HG02763 (cell line): ENCODE data around the gene LRBA.
"Not testable (repeated sequence)": the region's sequence is repeated elsewhere in the genome, so short reads cannot be mapped to it uniquely, and the experiment has no call there.

Source experiments
- ATAC-seq: cut with Tn5 transposase; IDR thresholded peaks from one replicate; pipeline ENCODE4 v1.9.1; 2021; ENCODE audit warnings: mild to moderate bottlenecking, moderate library complexity; ENCODE audit not compliant: unreplicated experiment

The LRBA gene

GRCh38 chr4:150943818-150944217 is 71.3 kb downstream of the LRBA start:
- ATAC-seq: no peak

DNA sequence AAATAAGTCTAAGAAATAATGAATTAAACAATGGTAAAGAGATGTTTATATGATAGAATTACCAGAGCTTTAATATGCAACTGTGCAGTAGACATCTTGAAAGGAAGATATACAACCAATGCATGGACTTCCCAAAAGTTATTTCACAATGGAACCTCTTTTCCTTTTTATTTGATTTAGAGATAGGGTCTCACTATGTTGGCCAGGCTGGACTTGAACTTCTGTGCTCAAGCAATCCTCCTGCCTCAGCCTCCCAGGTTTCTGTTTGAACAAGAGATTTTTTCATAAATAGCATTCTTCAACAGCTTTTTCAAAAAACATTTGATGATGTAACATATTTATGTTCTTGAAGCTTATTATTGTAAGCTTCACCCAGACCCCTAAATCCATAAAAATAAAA is 72.0 kb downstream of the LRBA start:
- ATAC-seq: no peak

DNA sequence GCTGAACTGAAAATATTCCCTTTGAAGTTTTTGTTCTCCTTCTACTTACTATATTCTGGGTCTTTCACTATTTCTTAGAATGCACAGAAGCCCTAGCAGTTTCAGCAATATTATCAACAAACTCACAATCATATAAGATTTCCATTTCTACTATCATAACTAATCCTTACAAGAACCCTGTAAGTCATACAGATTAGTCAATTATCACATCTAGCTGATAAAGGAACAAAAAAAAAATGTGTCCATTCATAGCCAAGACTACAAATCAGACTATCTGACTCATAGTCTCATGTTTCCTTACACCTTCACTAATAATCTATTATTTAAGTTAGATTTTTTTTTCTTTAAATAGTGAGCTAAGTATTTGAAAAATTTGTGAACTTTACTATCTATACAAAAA is 72.5 kb downstream of the LRBA start:
- no peak for ATAC-seq

- ATAC-seq: no peak
Observed at GRCh38 chr4:150940123-150940522, 75.0 kb downstream of the LRBA start.

- ATAC-seq: no peak
Observed at GRCh38 chr4:150939530-150939929, 75.6 kb downstream of the LRBA start.

GRCh38 chr4:150938873-150939499 is 76.1 kb downstream of the LRBA start:
- ATAC-seq: no peak

GRCh38 chr4:150938417-150938816 is 76.7 kb downstream of the LRBA start:
- no peak for ATAC-seq

- no peak for ATAC-seq
Observed at GRCh38 chr4:150934022-150934421, 81.1 kb downstream of the LRBA start.

DNA sequence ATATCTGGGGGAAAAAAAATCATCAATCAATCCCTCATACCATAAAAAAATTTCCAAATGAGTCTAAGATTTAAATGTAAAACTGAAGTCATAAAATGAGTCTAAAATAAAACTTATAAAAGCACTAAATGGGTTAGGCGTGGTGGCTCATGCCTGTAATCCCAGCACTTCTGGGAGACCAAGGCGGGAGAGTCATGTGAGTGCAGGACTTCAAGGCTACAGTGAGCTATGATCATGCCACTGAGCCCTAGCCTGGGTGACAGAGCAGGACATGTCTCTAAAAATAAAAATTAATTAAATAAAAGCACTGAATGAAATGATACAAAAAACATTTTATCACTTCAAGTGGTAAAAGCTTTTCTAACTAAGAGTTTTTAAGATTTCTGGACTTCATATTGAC is 83.3 kb downstream of the LRBA start:
- no peak for ATAC-seq

DNA sequence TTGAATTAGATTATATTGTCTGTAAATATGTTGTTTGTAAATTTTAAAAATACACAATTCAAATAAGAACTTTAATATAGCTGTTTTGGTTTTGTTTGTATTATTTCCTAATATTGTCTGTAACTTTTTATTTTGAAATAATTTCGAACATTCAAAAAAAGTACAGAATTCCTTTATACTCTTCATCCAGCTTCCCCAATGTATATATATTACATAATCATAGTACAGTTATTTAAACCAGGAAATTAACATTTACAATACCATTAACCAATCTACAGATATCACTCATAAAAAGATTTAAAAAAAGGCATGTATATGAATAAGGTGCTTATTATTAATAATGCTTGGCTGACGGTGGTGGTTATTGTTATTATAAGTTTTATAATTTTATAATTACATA is 84.1 kb downstream of the LRBA start:
- ATAC-seq: no peak

- ATAC-seq: no peak
Observed at GRCh38 chr4:150923945-150924344, 91.1 kb downstream of the LRBA start.

DNA sequence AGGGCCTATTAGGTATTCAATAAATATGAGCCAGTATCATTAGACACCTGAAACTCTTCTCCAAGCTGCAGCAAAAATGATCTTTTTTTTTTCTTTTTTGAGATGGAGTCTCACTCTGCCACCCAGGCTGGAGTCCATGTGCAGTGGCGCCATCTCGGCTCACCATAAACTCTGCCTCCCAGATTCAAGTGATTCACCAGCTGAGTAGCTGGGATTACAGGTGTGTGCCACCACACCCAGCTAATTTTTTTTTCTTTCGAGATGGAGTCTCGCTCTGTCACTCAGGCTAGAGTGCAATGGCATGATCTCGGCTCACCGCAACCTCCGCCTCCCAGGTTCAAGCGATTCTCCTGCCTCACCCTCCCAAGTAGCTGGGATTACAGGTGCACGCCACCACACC is 93.6 kb downstream of the LRBA start:
- ATAC-seq: not testable (repeated sequence)

GRCh38 chr4:150918562-150918961 is 96.5 kb downstream of the LRBA start:
- ATAC-seq: not testable (repeated sequence)

- no peak for ATAC-seq
Observed at GRCh38 chr4:150911326-150911725, 103.8 kb downstream of the LRBA start.

DNA sequence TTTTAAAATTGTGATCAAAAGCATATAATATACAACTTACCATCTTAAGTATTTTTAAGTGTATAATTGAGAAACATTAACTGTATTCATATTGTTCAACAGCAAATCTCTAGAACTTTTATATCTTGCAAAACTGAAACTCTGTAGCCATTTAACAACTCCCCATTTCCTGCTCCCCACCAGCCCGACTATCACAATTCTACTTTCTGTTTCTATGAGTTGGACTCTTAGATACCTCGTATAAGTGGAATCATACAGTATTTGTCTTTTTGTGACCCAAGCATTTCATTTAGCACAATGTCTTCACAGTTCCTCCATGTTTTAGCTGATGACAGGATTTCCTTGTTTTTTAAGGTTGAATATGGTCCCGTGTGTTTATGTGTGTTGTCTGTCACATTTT is 106.0 kb downstream of the LRBA start:
- ATAC-seq: no peak

DNA sequence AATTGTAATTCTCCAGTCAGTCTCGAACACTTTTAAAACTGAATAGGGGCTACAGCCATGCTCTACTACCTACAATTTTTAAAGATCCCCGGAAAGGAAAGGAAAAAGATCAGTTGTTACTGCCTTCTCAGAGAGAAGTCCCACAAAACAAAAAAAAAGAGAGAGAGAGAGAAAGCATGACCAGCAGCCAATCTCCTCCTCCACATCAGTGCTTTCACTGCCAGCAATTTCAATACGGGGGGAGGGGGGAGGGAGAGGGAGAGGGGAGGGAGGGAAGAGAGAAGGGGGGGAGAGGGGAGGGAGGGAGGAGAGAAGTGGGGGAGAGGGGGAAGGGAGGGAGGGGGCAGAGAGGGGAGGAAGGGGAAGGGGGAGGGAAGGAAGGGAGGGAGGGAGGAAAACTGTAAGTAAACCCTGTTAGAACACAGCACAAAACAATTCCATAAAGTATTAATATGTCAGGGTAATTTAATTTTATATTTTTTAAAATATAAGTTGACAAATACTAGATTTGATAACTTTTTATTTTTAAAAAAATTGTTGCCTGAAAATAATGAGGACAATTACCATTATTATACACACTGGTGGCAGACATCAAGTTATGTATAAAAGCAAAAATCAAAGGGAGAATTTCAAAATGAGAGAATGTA is 108.0 kb downstream of the LRBA start:
- ATAC-seq: no peak

DNA sequence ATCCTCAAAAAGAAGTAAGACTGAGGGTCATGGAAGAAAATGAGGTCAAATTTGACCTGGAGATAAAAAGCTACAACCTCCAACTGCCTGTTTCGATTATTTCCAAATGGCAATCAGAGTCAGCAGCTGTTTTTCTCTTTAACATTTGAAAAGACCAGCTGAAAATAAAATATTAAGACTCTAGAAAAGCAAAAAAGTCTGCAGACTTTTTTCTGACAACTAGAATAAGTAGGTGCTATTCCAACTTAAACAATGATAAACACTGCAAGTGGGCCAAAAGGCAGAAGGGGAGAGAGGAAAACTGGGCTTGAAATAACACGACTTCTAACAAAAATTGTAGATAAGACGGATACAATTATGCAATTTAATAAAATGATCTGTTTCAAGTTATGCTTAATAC is 110.4 kb downstream of the LRBA start:
- ATAC-seq: no peak

GRCh38 chr4:150903603-150904002 is 111.5 kb downstream of the LRBA start:
- no peak for ATAC-seq

- no peak for ATAC-seq
Observed at GRCh38 chr4:150896497-150896896, 118.6 kb downstream of the LRBA start.

DNA sequence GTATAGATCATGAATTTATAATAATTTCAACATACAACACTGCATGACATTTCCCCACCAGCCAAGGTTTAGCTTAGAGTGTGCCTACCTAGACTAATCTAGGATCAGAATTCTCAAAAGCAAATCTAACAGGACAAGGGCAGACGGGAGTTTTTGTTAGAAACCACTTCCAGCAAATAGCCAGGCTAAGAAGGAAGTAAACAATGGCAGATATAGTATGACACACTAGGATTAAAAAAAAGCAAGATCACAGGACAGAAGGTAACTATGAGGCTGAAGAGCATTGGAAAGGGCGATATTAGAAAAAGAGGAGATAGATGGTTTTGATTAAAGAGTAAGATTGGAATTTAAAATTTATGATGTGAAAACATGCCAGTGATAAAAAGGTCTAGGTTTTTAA is 124.8 kb downstream of the LRBA start:
- no peak for ATAC-seq

DNA sequence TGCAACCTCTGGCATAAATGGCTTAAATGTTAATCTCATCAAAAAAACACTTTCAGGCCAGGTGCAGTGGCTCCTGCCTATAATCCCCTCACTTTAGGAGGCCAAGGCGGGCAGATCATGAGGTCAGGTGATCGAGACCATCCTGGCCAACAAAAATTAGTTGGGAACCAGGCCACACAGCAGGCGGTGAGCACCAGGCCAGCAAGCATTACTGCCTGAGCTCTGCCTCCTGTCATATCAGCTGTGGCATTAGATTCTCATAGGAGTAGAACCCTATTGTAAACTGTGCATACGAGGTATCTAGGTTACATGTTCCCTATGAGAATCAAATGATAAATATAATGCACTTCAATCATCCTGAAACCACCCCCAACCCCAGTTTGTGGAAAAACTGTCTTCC is 125.8 kb downstream of the LRBA start:
- ATAC-seq: no peak

DNA sequence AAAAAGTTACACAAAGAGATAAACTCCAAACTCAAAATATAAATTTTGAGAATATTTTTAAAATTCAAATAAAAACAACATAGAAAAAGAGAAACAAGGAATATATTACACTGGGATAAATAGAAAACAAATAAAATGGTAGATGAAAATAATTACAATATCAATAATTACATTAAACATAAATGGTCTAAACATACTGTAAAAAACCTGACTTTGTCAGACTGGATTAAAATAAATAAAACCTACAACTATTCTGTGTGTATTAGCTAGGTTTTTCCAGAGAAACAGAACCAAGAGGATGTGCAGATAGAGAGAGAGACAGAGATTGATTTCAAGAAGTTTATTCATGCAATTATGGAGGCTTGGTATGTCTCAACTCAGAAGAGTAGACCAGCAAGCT is 126.5 kb downstream of the LRBA start:
- no peak for ATAC-seq

DNA sequence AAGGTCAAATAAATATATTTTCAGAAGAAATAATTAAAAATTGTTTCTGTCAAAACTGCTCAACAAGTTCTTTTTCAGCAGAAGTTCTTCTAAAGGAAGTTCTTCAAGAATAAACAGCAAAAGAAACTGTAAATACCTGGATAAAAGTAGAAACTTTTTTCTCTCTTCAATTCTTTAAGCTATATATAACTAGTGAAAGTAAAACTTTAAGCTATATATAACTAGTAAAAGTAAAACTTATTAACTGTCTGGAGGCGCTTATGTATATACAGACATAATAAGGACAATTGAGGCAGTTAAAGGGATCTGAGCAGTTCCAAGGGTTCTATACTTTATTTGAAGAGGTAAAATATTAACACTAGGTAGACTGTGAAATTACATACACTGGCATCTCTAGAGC is 126.9 kb downstream of the LRBA start:
- ATAC-seq: no peak
